SK-N-SH (cell line): ENCODE results near the gene ESPNL. TPM values are rescaled to one million over a fixed set of nuclear protein-coding genes. Genes with fewer than 3 reads are reported as not detected.
"Not testable (repeated sequence)": the region's sequence is repeated elsewhere in the genome, so short reads cannot be mapped to it uniquely, and the experiment has no call there.

Experiments used
- CTCF ChIA-PET: fragments of 300-600, 350-600 bp; formaldehyde crosslinking; extraction: SDS; loops from one replicate; lab custom pipeline; 2021; lab: Yijun Ruan, JAX
- POLR2A ChIA-PET: fragments of 350-600 bp; sonication (Branson Sonifier 250); formaldehyde crosslinking; extraction: SDS; loops from one replicate; lab custom pipeline; 2020; ENCODE audit warnings: antibody characterized with exemption, inconsistent platforms; lab: Yijun Ruan, JAX
- DNase-seq: peaks from one replicate; pipeline ENCODE4 v3.0.0; 2012
- H2AFZ ChIP-seq: fragments of 200-600 bp; sonication (generic); 2 replicates; pipeline ENCODE4 v1.8.1; 2016; ENCODE audit warnings: antibody characterized with exemption, mild to moderate bottlenecking, low read depth
- H3F3A ChIP-seq: fragments of 200-600 bp; sonication (generic); replicated peaks from 2 replicates; pipeline ENCODE3; 2016; ENCODE audit warnings: antibody characterized with exemption, mild to moderate bottlenecking; ENCODE audit not compliant: insufficient read depth
- H3K27ac ChIP-seq, 2 experiments: fragments of 200-500 bp in 1 of 2; fragments of 200-600 bp in 1 of 2; sonication (Bioruptor generic) in 1 of 2; sonication (generic), shearing (Covaris generic) in 1 of 2; 2 replicates each; pipeline versions ENCODE4 v1.5.1 to v1.6.1; 2014 to 2016; ENCODE audit warnings: low read depth in 2 of 2, inconsistent platforms in 1 of 2, low read length in 1 of 2, mild to moderate bottlenecking in 1 of 2, mixed read lengths in 1 of 2
- H3K27me3 ChIP-seq: fragments of 200-600 bp; sonication (generic), shearing (Covaris generic); 2 replicates; pipeline ENCODE4 v1.6.1; 2016; ENCODE audit warnings: mixed run types; ENCODE audit not compliant: insufficient read depth
- H3K36me3 ChIP-seq, 2 experiments: fragments of 200-500 bp in 1 of 2; fragments of 200-600 bp in 1 of 2; sonication (Bioruptor generic) in 1 of 2; sonication (generic) in 1 of 2; replicated peaks in 1 of 2; 2 replicates each; pipeline versions ENCODE3 to v1.5.1; 2014 to 2016; ENCODE audit warnings: low read length in 1 of 2, mild to moderate bottlenecking in 1 of 2; ENCODE audit not compliant: insufficient read depth in 2 of 2, control insufficient read depth in 1 of 2
- H3K4me1 ChIP-seq, 2 experiments: fragments of 200-500 bp in 1 of 2; fragments of 200-600 bp in 1 of 2; sonication (Bioruptor generic) in 1 of 2; sonication (generic), shearing (Covaris generic) in 1 of 2; 2 replicates each; pipeline versions ENCODE4 v1.5.1 to v1.6.1; 2014 to 2016; ENCODE audit warnings: low read depth in 1 of 2, low read length in 1 of 2, mixed run types in 1 of 2; ENCODE audit not compliant: insufficient read depth in 2 of 2, control insufficient read depth in 1 of 2
- H3K4me2 ChIP-seq: fragments of 200-600 bp; sonication (generic), shearing (Covaris generic); 2 replicates; pipeline ENCODE4 v1.6.1; 2017; ENCODE audit warnings: mixed run types
- H3K4me3 ChIP-seq, 2 experiments: fragments of 200-500 bp in 1 of 2; fragments of 200-600 bp in 1 of 2; sonication (Bioruptor generic) in 1 of 2; sonication (generic), shearing (Covaris generic) in 1 of 2; 2 replicates each; pipeline versions ENCODE4 v1.5.1 to v1.8.1; 2014 to 2016; ENCODE audit warnings: low read depth in 2 of 2, inconsistent platforms in 1 of 2, low read length in 1 of 2, mild to moderate bottlenecking in 1 of 2, mixed read lengths in 1 of 2, moderate library complexity in 1 of 2
- H3K79me2 ChIP-seq: fragments of 200-600 bp; sonication (generic); 2 replicates; pipeline ENCODE4 v1.8.1; 2017; ENCODE audit warnings: mild to moderate bottlenecking; ENCODE audit not compliant: insufficient read depth
- H3K9ac ChIP-seq: fragments of 200-600 bp; sonication (generic); 2 replicates; pipeline ENCODE4 v1.6.1; 2017; ENCODE audit warnings: mixed run types
- H3K9me2 ChIP-seq: fragments of 200-600 bp; sonication (generic); 2 replicates; pipeline ENCODE4 v1.6.1; 2017; ENCODE audit warnings: mixed run types
- H3K9me3 ChIP-seq: fragments of 200-600 bp; sonication (generic); 2 replicates; pipeline ENCODE4 v1.6.1; 2017; ENCODE audit warnings: mixed run types, mild to moderate bottlenecking, moderate library complexity
- H4K20me1 ChIP-seq: fragments of 200-600 bp; sonication (generic); 2 replicates; pipeline ENCODE4 v1.6.1; 2017; ENCODE audit warnings: mild to moderate bottlenecking, mixed run types; ENCODE audit not compliant: insufficient read depth
- EP300 ChIP-seq, 2 experiments: IDR thresholded peaks; 2 replicates each; pipeline versions ENCODE4 v1.4.0 to v1.6.1; 2012; ENCODE audit warnings: borderline replicate concordance in 1 of 2, low read depth in 1 of 2, low read length in 1 of 2
- EZH2phosphoT487 ChIP-seq: fragments of 200-600 bp; sonication (generic); IDR thresholded peaks from 2 replicates; pipeline ENCODE4 v1.6.1; 2017; ENCODE audit warnings: low read depth, mixed run types, mild to moderate bottlenecking, antibody characterized with exemption, moderate library complexity, borderline replicate concordance
- FOSL2 ChIP-seq: IDR thresholded peaks from 2 replicates; pipeline ENCODE4 v1.4.0; 2012; ENCODE audit warnings: low read depth, mild to moderate bottlenecking, moderate library complexity, borderline replicate concordance
- GABPA ChIP-seq: IDR thresholded peaks from 2 replicates; pipeline ENCODE4 v1.4.0; 2012; ENCODE audit warnings: low read depth, mild to moderate bottlenecking
- GATA2 ChIP-seq: sonication (generic); formaldehyde crosslinking; IDR thresholded peaks from 2 replicates; pipeline ENCODE4 v1.5.0; 2020; ENCODE audit warnings: mild to moderate bottlenecking, missing genetic modification reagents
- MXI1 ChIP-seq: IDR thresholded peaks from 2 replicates; pipeline ENCODE4 v1.6.1; 2012; ENCODE audit warnings: mild to moderate bottlenecking, low read depth, low read length, improper control_type of control experiment
- NFIC ChIP-seq: IDR thresholded peaks from 2 replicates; pipeline ENCODE4 v1.4.0; 2012; ENCODE audit warnings: borderline replicate concordance
- NRF1 ChIP-seq: IDR thresholded peaks from 2 replicates; pipeline ENCODE4 v1.6.1; 2012; ENCODE audit warnings: low read depth, mild to moderate bottlenecking, low read length
- POLR2AphosphoS5 ChIP-seq: IDR thresholded peaks from 2 replicates; pipeline ENCODE4 v1.6.1; 2012; ENCODE audit warnings: low read depth, low read length
- RAD21 ChIP-seq: IDR thresholded peaks from 2 replicates; pipeline ENCODE4 v1.6.1; 2012; ENCODE audit warnings: mild to moderate bottlenecking, low read length
- RCOR1 ChIP-seq: fragments of 150-350 bp; IDR thresholded peaks from 2 replicates; pipeline ENCODE4 v1.6.1; 2017; ENCODE audit warnings: antibody characterized with exemption, low read length
- SIN3A ChIP-seq: IDR thresholded peaks from 2 replicates; pipeline ENCODE4 v1.6.1; 2012; ENCODE audit warnings: low read depth, mild to moderate bottlenecking, low read length, moderate library complexity, borderline replicate concordance
- SMC3 ChIP-seq: IDR thresholded peaks from 2 replicates; pipeline ENCODE4 v1.6.1; 2012; ENCODE audit warnings: low read depth, low read length, improper control_type of control experiment
- TAF1 ChIP-seq: IDR thresholded peaks from 2 replicates; pipeline ENCODE4 v1.6.1; 2012; ENCODE audit warnings: low read depth, mild to moderate bottlenecking, low read length, moderate library complexity, borderline replicate concordance
- TEAD4 ChIP-seq: IDR thresholded peaks from 2 replicates; pipeline ENCODE4 v1.4.0; 2012; ENCODE audit warnings: mild to moderate bottlenecking, borderline replicate concordance; ENCODE audit not compliant: insufficient read depth
- ZBTB33 ChIP-seq: IDR thresholded peaks from 2 replicates; pipeline ENCODE4 v1.4.0; 2012; ENCODE audit warnings: low read depth, borderline replicate concordance
- WGBS: methylation state at CpG from one replicate; pipeline ENCODE4 v1.1.6; 2017; ENCODE audit warnings: low lambda C conversion rate; 5-methylcytosine and 5-hydroxymethylcytosine counted together
- polyA plus RNA-seq, 3 experiments: library from polyadenylated mRNA; depleted of rRNA; stranded (reverse); fragments of >200 nt; gene quantifications; 2 replicates each; pipeline ENCODE4 v1.2.3, GENCODE V29; 2012
- TF ChIP-seq, protein P1 (sequence below): fragments of 150-350 bp; IDR thresholded peaks from 2 replicates; pipeline ENCODE4 v1.6.1; 2017; ENCODE audit warnings: antibody characterized with exemption, low read length, low read depth, borderline replicate concordance
- TF ChIP-seq, protein P2 (sequence below): IDR thresholded peaks from 2 replicates; pipeline ENCODE4 v1.4.0; 2012; ENCODE audit warnings: low read depth
- TF ChIP-seq, protein P3 (sequence below): IDR thresholded peaks from 2 replicates; pipeline ENCODE4; 2012

The ESPNL gene
- polyA plus RNA-seq, 1 of the 3 experiments (the other 2 are of a cell fraction) = 0.05 TPM

- TF ChIP-seq, protein P1, sequence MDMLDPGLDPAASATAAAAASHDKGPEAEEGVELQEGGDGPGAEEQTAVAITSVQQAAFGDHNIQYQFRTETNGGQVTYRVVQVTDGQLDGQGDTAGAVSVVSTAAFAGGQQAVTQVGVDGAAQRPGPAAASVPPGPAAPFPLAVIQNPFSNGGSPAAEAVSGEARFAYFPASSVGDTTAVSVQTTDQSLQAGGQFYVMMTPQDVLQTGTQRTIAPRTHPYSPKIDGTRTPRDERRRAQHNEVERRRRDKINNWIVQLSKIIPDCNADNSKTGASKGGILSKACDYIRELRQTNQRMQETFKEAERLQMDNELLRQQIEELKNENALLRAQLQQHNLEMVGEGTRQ = no peak
Observed at GRCh38 chr2:238170386-238171071, 70.4 kb downstream of the ESPNL start (continued).

- WGBS = 80% methylated on average over 5 of the region's 5 CpGs
- H4K20me1 ChIP-seq, H3K9me3 ChIP-seq, DNase-seq, POLR2A ChIA-PET, CTCF ChIA-PET, H3K9me2 ChIP-seq, H3K27me3 ChIP-seq, H3K9ac ChIP-seq, H2AFZ ChIP-seq, H3K4me2 ChIP-seq, H3K4me3 ChIP-seq, H3K79me2 ChIP-seq: not testable (repeated sequence)
- peaks cover 13 to 65% of the 10 kb centered on the region in 2 experiments for H3K36me3 ChIP-seq
- H3K27ac ChIP-seq = peak overlapping the region in 1 of 2 experiments; percentile 96; a peak in 2 of 4 replicates
- peaks cover 29% of the 10 kb centered on the region for H3F3A ChIP-seq
- H3K4me1 ChIP-seq = peaks cover 15 to 22% of the 10 kb centered on the region in 2 experiments; a peak in 3 of 4 replicates
Observed at GRCh38 chr2:238171072-238171431, 70.9 kb downstream of the ESPNL start.

- no peak overlapping the region for H3K9ac ChIP-seq
- H3K4me3 ChIP-seq = no peak overlapping the region
- no peaks in the 10 kb centered on the region for H3K27me3 ChIP-seq
- H3K9me2 ChIP-seq = no peaks in the 10 kb centered on the region
- no peak overlapping the region for H3K4me2 ChIP-seq
- no peak for DNase-seq
- no peaks in the 10 kb centered on the region for H4K20me1 ChIP-seq
- H3K9me3 ChIP-seq = no peaks in the 10 kb centered on the region
- TF ChIP-seq SMC3 (no peak), EZH2phosphoT487 (no peak), FOSL2 (no peak), GABPA (no peak), TEAD4 (no peak), RAD21 (no peak), GATA2 (no peak), POLR2AphosphoS5 (no peak), NRF1 (no peak), TAF1 (no peak), RCOR1 (no peak), EP300 (IDR thresholded peaks at IDR 0.05; ENCODE audit: borderline replicate concordance in 1 of 2, low read depth in 1 of 2, low read length in 1 of 2) (no peak), ZBTB33 (no peak), MXI1 (no peak), NFIC (no peak), SIN3A (no peak)
- TF ChIP-seq, protein P2, sequence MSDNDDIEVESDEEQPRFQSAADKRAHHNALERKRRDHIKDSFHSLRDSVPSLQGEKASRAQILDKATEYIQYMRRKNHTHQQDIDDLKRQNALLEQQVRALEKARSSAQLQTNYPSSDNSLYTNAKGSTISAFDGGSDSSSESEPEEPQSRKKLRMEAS = no peak
- TF ChIP-seq, protein P3, sequence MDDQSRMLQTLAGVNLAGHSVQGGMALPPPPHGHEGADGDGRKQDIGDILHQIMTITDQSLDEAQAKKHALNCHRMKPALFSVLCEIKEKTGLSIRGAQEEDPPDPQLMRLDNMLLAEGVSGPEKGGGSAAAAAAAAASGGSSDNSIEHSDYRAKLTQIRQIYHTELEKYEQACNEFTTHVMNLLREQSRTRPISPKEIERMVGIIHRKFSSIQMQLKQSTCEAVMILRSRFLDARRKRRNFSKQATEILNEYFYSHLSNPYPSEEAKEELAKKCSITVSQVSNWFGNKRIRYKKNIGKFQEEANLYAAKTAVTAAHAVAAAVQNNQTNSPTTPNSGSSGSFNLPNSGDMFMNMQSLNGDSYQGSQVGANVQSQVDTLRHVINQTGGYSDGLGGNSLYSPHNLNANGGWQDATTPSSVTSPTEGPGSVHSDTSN = no peak
- TF ChIP-seq, all 33 proteins: peak for 0
- POLR2A ChIA-PET = no interaction called here
- Histone ChIP-seq H3F3A (peaks cover 29% of the 10 kb centered on the region), H2AFZ (no peak overlapping the region), H3K27ac (peak overlapping the region in 1 of 2 experiments; percentile 96; a peak in 2 of 4 replicates), H3K4me1 (peaks cover 15 to 22% of the 10 kb centered on the region in 2 experiments; a peak in 3 of 4 replicates), H3K36me3 (peaks cover 16 to 69% of the 10 kb centered on the region in 2 experiments), H3K79me2 (no peaks in the 10 kb centered on the region)
- WGBS = 96% methylated on average over 9 of the region's 9 CpGs
- CTCF ChIA-PET = no interaction called here
Observed at GRCh38 chr2:238171575-238172187, 71.5 kb downstream of the ESPNL start.
